HG03196 (cell line): ENCODE measurements around the gene CRYGS.
"Not testable (repeated sequence)": the region's sequence is repeated elsewhere in the genome, so short reads cannot be mapped to it uniquely, and the experiment has no call there.

ENCODE experiments used
- ATAC-seq: cut with Tn5 transposase; IDR thresholded peaks from one replicate; pipeline ENCODE4 v1.9.1; 2021; ENCODE audit not compliant: unreplicated experiment

The CRYGS gene

DNA sequence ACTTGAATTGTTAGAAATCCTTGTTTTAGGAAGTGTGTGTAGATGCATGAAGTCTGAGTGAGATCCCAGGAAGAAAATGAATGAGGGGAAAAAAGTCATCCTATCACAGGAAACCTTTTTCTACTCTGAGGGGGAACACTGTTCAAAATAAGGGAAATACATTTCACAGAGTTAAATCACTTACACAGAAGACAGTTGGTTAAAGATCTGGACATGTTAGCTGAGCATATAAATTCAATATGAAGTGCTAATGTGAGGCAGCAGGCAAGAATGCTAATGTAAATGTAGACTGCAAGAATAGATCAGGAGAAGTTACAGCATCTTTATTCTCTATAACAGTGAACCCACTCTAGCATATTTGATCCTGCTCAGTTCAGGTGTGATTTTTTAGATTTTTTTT lies 20.4 kb upstream of the CRYGS start:
- ATAC-seq: no peak

GRCh38 chr3:186552408-186553031 lies 8.3 kb upstream of the CRYGS start:
- ATAC-seq: no peak

DNA sequence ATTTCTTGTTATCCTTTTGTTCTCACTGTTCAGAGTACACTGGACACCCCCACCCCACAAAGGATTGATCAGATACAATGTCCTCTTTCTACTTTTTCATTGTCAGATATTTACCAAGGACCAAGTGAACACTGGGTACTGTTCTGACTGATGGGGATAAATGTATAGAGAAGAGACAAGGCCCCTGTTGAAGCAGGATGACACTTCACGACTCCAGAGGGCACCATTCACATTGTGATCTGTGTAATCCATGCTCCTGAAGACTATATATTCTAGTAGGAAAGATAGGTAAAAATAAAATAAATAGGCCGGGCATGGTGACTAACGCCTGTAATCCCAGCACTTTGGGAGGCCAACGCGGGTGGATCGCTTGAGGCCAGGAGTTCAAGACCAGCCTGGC lies 7.2 kb upstream of the CRYGS start:
- ATAC-seq: no peak

- no peak for ATAC-seq
Measured at GRCh38 chr3:186549497-186549896, 5.3 kb upstream of the CRYGS start.

DNA sequence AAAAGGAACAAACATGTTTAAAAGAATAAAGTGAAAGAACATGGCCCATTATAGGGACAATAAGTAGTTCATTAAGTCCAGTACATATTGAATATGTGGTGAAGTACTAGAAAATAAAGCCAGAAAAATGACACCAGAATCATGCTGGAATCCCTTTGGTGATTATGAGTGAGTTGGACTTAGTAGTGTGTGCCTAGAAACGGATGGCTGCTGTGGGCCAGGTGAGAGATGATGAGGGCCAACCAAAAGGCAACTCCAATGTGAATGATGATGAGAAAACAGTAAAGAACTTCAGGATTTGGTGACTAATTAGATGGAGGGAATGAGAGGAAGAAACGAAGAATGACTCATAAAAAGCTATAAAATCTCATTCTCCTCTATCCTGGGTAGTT lies 3.3 kb downstream of the CRYGS start:
- no peak for ATAC-seq

DNA sequence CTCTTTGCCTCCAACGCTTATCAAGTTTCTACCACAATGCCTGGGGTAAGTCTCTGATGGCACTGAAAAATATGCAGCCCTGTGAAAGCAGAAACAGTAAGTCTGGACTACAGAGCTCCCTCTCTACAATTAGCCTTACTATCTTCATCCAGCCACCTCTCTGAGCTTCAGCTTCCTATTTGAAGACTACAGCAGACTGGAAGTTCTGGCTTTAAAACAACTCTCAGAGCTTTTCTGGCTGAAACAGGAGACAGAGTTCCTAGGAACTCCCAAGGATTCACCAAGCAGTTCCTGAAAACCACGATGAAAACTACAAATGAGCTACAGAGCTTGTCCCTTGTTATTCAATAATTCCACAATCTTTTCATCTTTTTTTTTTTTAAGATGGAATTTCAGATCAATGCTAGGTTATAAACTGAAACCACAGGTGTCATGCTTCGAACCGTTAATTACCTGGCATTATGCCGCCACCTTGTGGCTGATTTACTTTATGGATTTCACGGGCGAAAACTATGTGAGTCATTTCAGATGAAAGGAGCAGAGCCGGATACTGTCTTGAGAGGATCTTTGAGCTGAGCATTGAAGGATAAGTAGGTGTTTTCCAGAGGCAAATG lies 3.9 kb downstream of the CRYGS start:
- peak; percentile 53 for ATAC-seq

DNA sequence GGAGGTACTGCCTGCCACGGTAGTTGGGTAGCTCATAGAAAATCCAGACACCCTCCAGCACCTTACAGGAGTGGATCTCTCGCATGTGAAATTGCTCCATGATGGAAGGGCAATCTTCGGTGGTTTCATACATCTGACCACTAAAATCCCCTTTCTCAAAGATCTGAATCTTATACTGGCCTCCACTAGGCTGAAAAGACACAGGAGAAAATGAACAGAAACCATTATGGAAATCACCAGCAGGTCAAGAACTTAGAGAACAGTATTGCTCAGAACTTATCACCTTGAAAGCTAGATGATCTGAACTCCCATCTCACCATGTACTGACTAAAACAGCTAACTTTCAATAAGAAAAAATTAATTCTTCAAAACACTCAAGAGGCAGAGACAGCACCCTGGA lies 5.4 kb downstream of the CRYGS start:
- ATAC-seq: no peak

- ATAC-seq: no peak
Measured at GRCh38 chr3:186536883-186537844, 7.0 kb downstream of the CRYGS start.

GRCh38 chr3:186534113-186534669 lies 10.0 kb downstream of the CRYGS start:
- peak; percentile 84 for ATAC-seq

- ATAC-seq: peak; percentile 62
Measured at GRCh38 chr3:186532598-186533072, 11.5 kb downstream of the CRYGS start.

- ATAC-seq: not testable (repeated sequence)
Measured at GRCh38 chr3:186531694-186532093, 12.5 kb downstream of the CRYGS start.

GRCh38 chr3:186530415-186530814 lies 13.8 kb downstream of the CRYGS start:
- ATAC-seq: no peak

DNA sequence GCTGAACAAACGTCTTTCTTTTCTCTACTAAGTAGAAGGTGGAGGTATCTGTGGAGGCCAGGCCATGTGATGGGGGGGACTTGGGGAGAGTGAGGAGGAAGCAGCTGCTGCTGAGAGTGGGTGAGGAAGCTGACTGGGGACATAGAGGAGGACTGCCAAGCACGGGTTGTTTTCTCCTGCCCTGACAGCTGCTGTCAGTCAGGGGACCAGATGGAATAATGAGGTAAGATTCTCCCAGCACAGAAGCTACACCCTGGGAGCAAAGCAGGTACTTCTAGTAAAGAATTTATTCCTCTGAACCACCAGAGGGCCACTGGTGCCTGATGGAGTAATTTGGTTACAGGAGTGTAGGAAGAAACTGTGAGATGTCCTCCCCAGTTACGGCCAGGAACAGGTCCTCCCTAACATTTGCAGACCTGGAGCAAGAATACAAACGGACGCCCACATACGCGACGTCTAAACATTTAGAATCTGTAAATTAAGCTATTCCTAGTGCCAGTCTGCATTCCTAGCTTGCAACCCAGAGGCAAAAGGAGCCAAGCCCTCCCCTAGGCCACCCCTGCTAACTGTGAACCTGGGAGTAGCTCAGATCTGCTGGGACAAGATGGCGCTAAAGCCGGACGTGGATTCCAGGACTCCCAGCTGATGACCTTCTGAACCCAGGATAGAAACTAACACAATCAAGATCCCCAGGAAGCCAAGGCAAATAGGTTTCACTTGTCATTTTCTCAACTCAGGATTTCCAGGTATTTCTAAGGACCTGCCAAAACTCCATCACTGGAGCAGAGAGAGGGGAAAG lies 14.8 kb downstream of the CRYGS start:
- ATAC-seq: no peak

- peak; percentile 42 for ATAC-seq
Measured at GRCh38 chr3:186526256-186526606, 17.9 kb downstream of the CRYGS start.

GRCh38 chr3:186525369-186526255 lies 18.6 kb downstream of the CRYGS start:
- peak; percentile 20 for ATAC-seq

- no peak for ATAC-seq
Measured at GRCh38 chr3:186524616-186525015, 19.6 kb downstream of the CRYGS start.

GRCh38 chr3:186523434-186523833 lies 20.7 kb downstream of the CRYGS start:
- ATAC-seq: no peak

- no peak for ATAC-seq
Measured at GRCh38 chr3:186523022-186523421, 21.2 kb downstream of the CRYGS start.

DNA sequence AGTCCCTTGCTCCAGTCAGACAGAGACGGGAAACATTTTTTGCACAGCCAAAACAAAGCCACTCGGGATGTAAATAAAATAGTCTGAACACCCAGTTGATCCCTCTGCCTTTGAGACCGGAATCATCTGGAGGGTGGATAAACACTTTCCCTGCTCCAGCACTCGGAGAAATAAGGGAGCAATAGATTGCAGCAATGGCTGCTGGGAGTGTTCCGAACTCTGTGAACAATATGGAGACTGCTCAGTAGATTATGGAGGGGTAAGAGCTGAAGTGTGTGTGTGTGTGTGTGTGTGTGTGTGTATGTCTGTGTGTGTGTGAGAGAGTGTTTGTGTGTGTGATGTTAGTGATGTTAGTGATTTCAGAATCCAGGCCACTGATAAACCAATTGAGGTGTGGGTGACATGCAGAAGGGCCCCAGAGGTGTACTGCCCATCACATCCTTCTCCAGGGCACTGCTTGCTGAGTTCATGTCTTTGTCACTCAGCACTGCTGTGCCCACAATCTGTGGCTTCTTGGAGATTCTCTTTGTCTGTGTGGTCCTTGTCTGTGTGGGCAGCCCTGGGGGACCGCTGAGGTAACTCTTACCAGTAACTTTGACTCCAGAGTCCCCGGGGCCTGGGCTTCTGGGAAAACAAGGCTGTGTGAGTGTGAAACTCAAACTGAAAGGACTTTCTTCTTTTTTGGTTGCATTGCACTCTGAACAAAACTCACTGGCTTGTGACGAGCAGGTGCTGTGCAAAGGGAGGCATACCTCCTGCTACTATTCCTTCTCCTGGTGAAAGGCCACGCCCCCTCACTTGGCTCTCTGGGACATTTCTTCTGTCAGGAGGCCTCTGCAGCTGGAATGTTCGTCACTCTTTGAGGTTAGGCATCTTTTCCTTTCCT lies 23.0 kb downstream of the CRYGS start:
- ATAC-seq: peak; percentile 54
